Activated CD8-positive, alpha-beta T cell treated with anti-CD3 and anti-CD28 coated beads, Interleukin-2, amount 10 ng/mL, durations not matched to agents 7 days and 5 days (primary cell): ENCODE measurements around the gene SHISA8. TPM values are rescaled to one million over a fixed set of nuclear protein-coding genes. Genes with fewer than 3 reads are reported as not detected.
A peak's percentile ranks its signal among the peaks of the same experiment; 100 is the strongest.

Source experiments
- ATAC-seq: fragments of 150-1000 bp; cut with Tn5 transposase; one replicate; pipeline ENCODE4 v1.10.0; 2021; ENCODE audit warnings: moderate library complexity
- CTCF ChIA-PET: fragments of 350-600 bp; sonication (Branson Sonifier 250); formaldehyde crosslinking; loops from one replicate; lab custom pipeline; 2021; ENCODE audit warnings: antibody characterized with exemption; lab: Charles Lee
- POLR2A ChIA-PET: fragments of 350-600 bp; sonication (Branson Sonifier 250); formaldehyde crosslinking; loops from one replicate; lab custom pipeline; 2021; ENCODE audit warnings: antibody characterized with exemption; lab: Charles Lee
- DNase-seq: peaks from one replicate; pipeline ENCODE4 v3.0.0-alpha.2; 2020
- H3K27ac Mint-ChIP-seq: one replicate; pipeline ENCODE4 v1.8.0; 2021; ENCODE audit warnings: mild to moderate bottlenecking, mixed read lengths
- H3K27me3 Mint-ChIP-seq: one replicate; pipeline ENCODE4 v1.8.0; 2021; ENCODE audit warnings: low read depth, mixed read lengths
- H3K36me3 Mint-ChIP-seq: one replicate; pipeline ENCODE4 v1.8.0; 2021; ENCODE audit warnings: low read depth, mixed read lengths
- H3K4me1 Mint-ChIP-seq: one replicate; pipeline ENCODE4 v1.8.0; 2021; ENCODE audit warnings: low read depth, mixed read lengths
- H3K4me3 Mint-ChIP-seq: one replicate; pipeline ENCODE4 v1.8.0; 2021; ENCODE audit warnings: mild to moderate bottlenecking, mixed read lengths
- H3K9me3 Mint-ChIP-seq: one replicate; pipeline ENCODE4 v1.8.0; 2022; ENCODE audit warnings: mixed read lengths; ENCODE audit not compliant: insufficient read depth
- total RNA-seq, 2 experiments: library from RNA; stranded (reverse); gene quantifications; one replicate each; pipeline ENCODE4 v1.2.3, GENCODE V29; 2021

SHISA8 gene
- total RNA-seq, 2 experiments from 2014 or later: not detected

DNA sequence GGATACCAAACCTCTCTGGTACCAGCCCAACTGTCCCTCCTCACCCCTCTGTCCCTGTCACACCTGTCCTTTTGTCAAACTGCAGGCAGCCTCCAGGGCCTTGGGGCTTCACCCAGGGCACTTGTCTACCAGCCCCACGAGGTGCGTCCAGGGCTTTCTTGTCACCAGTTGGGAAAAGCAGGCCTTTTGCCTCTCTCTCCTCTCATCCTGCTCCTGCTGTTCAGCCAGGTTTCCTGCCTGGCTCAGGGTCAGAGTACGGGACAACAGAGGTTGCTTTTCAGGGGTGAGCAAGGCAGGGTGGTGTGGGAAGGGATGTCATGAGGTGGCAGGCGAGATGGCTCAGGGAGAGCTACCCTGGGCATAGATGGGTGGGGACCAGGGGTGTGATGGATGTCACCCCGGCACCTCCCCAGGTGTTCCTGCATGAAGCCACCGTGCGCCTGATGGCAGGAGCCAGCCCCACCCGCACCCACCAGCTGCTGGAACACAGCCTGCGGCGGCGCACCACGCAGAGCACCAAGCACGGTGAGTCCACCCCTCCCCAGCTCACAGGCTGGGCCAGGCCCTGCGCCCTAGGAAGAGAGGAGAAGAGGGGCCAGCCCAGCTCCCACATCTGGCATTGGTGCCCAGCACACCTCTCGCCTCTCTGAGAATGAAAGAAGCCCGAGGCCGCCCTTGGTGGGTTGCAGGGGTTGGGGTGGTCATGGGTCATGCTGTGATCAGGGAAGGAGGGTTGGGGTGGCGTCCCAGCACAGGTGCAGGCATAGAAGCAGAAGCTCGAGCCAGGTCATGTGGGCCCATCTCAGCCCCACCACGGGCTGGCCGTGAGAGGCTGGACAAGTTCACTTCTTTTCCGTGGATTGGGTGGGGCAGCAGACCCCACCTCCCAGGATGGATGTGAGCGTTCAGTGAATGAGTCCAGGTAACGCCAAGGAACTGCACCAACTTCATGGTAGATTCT, 10.1 kb downstream of the SHISA8 start:
- ChIA-PET CTCF (no interaction called here), POLR2A (no interaction called here)
- Mint-ChIP-seq H3K27me3 (peaks cover 5% of the 10 kb centered on the region), H3K9me3 (no peaks in the 10 kb centered on the region), H3K27ac (no peak overlapping the region), H3K36me3 (peaks cover 30% of the 10 kb centered on the region), H3K4me3 (no peak overlapping the region), H3K4me1 (peaks cover 23% of the 10 kb centered on the region)
- DNase-seq (no peak), ATAC-seq (no peak)

DNA sequence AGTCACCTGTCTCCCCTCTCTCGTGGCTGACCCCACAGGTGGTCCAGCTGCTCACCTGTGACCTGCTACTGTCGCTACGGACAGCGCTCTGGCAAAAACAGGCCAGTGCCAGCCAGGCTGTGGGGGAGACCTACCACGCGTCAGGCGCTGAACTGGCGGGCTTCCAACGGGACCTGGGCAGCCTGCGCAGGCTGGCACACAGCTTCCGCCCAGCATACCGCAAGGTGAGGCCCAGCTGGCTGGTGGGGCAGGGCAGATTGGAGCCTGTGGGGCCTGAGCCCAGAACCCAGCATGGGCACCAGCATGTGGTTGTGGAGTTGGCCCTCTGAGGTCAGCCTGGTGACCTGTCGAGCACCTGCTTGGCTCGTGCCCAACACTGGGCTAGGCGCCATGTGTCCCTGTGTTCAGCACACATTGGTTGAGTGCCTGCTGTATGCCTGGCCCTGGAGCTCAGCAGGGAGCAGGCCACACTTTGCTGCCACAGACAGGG, 11.9 kb downstream of the SHISA8 start:
- Mint-ChIP-seq H3K4me1 (peaks cover 7% of the 10 kb centered on the region), H3K27me3 (no peaks in the 10 kb centered on the region), H3K27ac (no peak overlapping the region), H3K4me3 (no peak overlapping the region), H3K36me3 (peaks cover 37% of the 10 kb centered on the region), H3K9me3 (no peaks in the 10 kb centered on the region)
- DNase-seq (no peak), ATAC-seq (no peak)
- ChIA-PET CTCF (interaction anchor here (0.9 kb wide), 1 partner anchor 38 kb away, joined by 3 read pairs; no protein-coding TSS in a partner anchor), POLR2A (interaction anchor here (2.2 kb wide), 1 partner anchor 23 kb away, joined by 5 read pairs; no protein-coding TSS in a partner anchor)

GRCh38 chr22:41902016-41902415, 12.9 kb downstream of the SHISA8 start:
- Mint-ChIP-seq H3K4me1 (no peaks in the 10 kb centered on the region), H3K9me3 (no peaks in the 10 kb centered on the region), H3K27me3 (no peaks in the 10 kb centered on the region), H3K36me3 (peaks cover 36% of the 10 kb centered on the region), H3K27ac (no peak overlapping the region), H3K4me3 (no peak overlapping the region)
- POLR2A ChIA-PET: interaction anchor here (2.2 kb wide), 1 partner anchor 24 kb away, joined by 5 read pairs; no protein-coding TSS in a partner anchor
- no peak for DNase-seq
- ATAC-seq: no peak
- CTCF ChIA-PET: no interaction called here

GRCh38 chr22:41900652-41901312, 14.1 kb downstream of the SHISA8 start:
- no peaks in the 10 kb centered on the region for H3K9me3 Mint-ChIP-seq
- peaks cover 39% of the 10 kb centered on the region for H3K36me3 Mint-ChIP-seq
- no peaks in the 10 kb centered on the region for H3K27me3 Mint-ChIP-seq
- no peak overlapping the region for H3K27ac Mint-ChIP-seq
- ChIA-PET POLR2A (interaction anchor here (1.3 kb wide), 1 partner anchor 40 kb away, joined by 4 read pairs; no protein-coding TSS in a partner anchor), CTCF (no interaction called here)
- H3K4me1 Mint-ChIP-seq: no peaks in the 10 kb centered on the region
- no peak overlapping the region for H3K4me3 Mint-ChIP-seq
- ATAC-seq: no peak
- DNase-seq: no peak

- ATAC-seq (no peak), DNase-seq (no peak)
- H3K27ac Mint-ChIP-seq: no peak overlapping the region
- ChIA-PET POLR2A (interaction anchor here (1.3 kb wide), 1 partner anchor 40 kb away, joined by 4 read pairs; no protein-coding TSS in a partner anchor), CTCF (no interaction called here)
- H3K4me1 Mint-ChIP-seq: no peaks in the 10 kb centered on the region
- no peaks in the 10 kb centered on the region for H3K27me3 Mint-ChIP-seq
- H3K9me3 Mint-ChIP-seq: no peaks in the 10 kb centered on the region
- H3K4me3 Mint-ChIP-seq: no peak overlapping the region
- peaks cover 37% of the 10 kb centered on the region for H3K36me3 Mint-ChIP-seq
Observed at GRCh38 chr22:41899992-41900651, 14.8 kb downstream of the SHISA8 start.

DNA sequence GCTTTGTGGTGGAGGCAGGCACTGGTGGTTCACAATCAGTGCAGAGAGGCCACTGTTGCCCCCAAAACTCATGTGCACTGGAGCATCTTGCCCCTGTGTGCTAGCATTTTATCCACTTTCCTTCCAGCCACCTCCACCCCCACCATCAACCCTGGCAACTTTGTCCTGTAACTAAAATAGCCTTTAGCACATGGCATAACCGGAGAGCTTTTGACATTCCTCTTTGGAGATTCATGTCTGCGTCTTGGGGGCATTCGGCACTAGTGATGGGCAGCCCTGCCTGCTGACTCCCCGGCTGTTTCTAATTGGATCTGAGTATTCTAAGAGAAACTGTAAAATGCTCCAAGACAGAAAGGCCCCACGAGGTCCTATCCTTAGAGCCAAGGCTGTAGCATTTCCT, 15.8 kb downstream of the SHISA8 start:
- Mint-ChIP-seq H3K9me3 (no peaks in the 10 kb centered on the region), H3K36me3 (peaks cover 39% of the 10 kb centered on the region), H3K4me1 (no peaks in the 10 kb centered on the region), H3K27ac (no peak overlapping the region), H3K27me3 (no peaks in the 10 kb centered on the region), H3K4me3 (no peak overlapping the region)
- ATAC-seq (no peak), DNase-seq (no peak)
- CTCF ChIA-PET: no interaction called here
- POLR2A ChIA-PET: interaction anchor here (0.5 kb wide), 1 partner anchor 32 kb away, joined by 3 read pairs; no protein-coding TSS in a partner anchor

- H3K36me3 Mint-ChIP-seq: peaks cover 38% of the 10 kb centered on the region
- DNase-seq (no peak), ATAC-seq (no peak)
- no peaks in the 10 kb centered on the region for H3K4me1 Mint-ChIP-seq
- H3K27me3 Mint-ChIP-seq: no peaks in the 10 kb centered on the region
- ChIA-PET CTCF (no interaction called here), POLR2A (no interaction called here)
- no peak overlapping the region for H3K4me3 Mint-ChIP-seq
- H3K27ac Mint-ChIP-seq: no peak overlapping the region
- no peaks in the 10 kb centered on the region for H3K9me3 Mint-ChIP-seq
Observed at GRCh38 chr22:41898645-41899044, 16.2 kb downstream of the SHISA8 start.

DNA sequence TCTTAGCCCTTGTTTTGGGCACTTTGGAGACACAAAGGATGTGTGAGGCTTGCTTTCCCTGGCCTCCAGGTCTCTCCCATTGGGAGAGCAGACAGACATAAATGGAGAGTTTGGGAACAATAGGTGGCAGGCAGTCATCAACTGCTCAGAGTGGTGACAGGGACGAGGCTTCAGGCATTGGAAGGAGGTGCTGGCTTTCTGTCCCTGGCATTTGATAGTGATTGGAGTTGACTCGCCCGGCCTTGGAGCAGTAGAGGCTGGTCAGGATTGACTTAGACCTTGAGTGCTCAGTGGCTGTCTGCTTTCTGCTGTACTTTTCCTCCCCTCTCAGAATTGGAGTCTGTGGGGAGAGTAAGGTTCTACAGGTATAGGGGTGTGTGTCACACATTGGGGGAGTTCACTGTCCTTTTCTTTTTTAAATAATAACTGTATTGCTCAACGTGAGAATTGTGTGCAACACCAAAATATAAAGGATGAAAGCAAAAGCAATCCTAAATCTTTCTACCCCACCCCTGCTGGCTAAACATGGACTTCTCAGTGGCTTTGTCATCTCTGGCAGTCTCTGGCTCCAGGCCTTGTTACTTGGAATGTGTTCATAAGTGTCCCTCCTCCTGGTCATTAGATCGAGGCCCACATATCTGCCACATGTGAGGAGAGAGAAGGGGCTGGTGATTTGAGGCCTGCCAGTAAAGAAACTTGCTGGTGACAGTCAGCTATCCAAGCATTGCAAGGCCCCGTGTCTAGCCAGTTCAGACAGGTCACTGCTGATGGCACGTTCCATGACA, 21.1 kb downstream of the SHISA8 start:
- ChIA-PET POLR2A (no interaction called here), CTCF (interaction anchor here (1.1 kb wide), 1 partner anchor 9 kb away, joined by 3 read pairs; no protein-coding TSS in a partner anchor)
- Mint-ChIP-seq H3K4me1 (no peaks in the 10 kb centered on the region), H3K9me3 (no peaks in the 10 kb centered on the region), H3K27me3 (no peaks in the 10 kb centered on the region), H3K27ac (no peak overlapping the region), H3K4me3 (no peak overlapping the region), H3K36me3 (peaks cover 43% of the 10 kb centered on the region)
- ATAC-seq: no peak
- DNase-seq: no peak

- Mint-ChIP-seq H3K36me3 (peaks cover 44% of the 10 kb centered on the region), H3K4me1 (no peaks in the 10 kb centered on the region), H3K27ac (peak overlapping the region; percentile 8), H3K9me3 (no peaks in the 10 kb centered on the region), H3K4me3 (no peak overlapping the region), H3K27me3 (no peaks in the 10 kb centered on the region)
- ATAC-seq: no peak
- ChIA-PET POLR2A (no interaction called here), CTCF (no interaction called here)
- no peak for DNase-seq
Observed at GRCh38 chr22:41892721-41893120, 22.2 kb downstream of the SHISA8 start.

GRCh38 chr22:41891407-41891806, 23.5 kb downstream of the SHISA8 start:
- H3K4me1 Mint-ChIP-seq: no peaks in the 10 kb centered on the region
- DNase-seq: no peak
- POLR2A ChIA-PET: no interaction called here
- peaks cover 49% of the 10 kb centered on the region for H3K36me3 Mint-ChIP-seq
- ATAC-seq: no peak
- no peaks in the 10 kb centered on the region for H3K9me3 Mint-ChIP-seq
- no peak overlapping the region for H3K4me3 Mint-ChIP-seq
- H3K27ac Mint-ChIP-seq: no peak overlapping the region
- H3K27me3 Mint-ChIP-seq: no peaks in the 10 kb centered on the region
- CTCF ChIA-PET: no interaction called here
